WTC11 (cell line): ENCODE data around the gene PHACTR2.

Source experiments
- CBFB ChIP-seq: sonication (generic); formaldehyde crosslinking; IDR thresholded peaks from 2 replicates; pipeline ENCODE4 v1.8.1; 2022; ENCODE audit warnings: mild to moderate bottlenecking, low read depth, missing genetic modification reagents
- CREB1 ChIP-seq: sonication (generic); formaldehyde crosslinking; IDR thresholded peaks from 2 replicates; pipeline ENCODE4 v1.8.0; 2023; ENCODE audit warnings: mild to moderate bottlenecking, missing genetic modification reagents
- FOXK1 ChIP-seq: sonication (generic); formaldehyde crosslinking; IDR thresholded peaks from 2 replicates; pipeline ENCODE4 v1.8.0; 2022; ENCODE audit warnings: mild to moderate bottlenecking, moderate library complexity, missing genetic modification reagents
- GTF2I ChIP-seq: fragments of 250-450 bp; sonication (Bioruptor Pico); conservative IDR thresholded peaks from 2 replicates; pipeline ENCODE4 v1.4.0; 2021; ENCODE audit warnings: mild to moderate bottlenecking
- TF ChIP-seq, protein P1 (sequence below): sonication (generic); formaldehyde crosslinking; IDR thresholded peaks from 2 replicates; pipeline ENCODE4 v1.8.0; 2022; ENCODE audit warnings: missing genetic modification reagents
- TF ChIP-seq, protein P2 (sequence below): fragments of 200-600 bp; IDR thresholded peaks from 2 replicates; pipeline ENCODE4 v1.8.0; 2022; ENCODE audit warnings: antibody characterized with exemption
- TF ChIP-seq, protein P3 (sequence below): sonication (generic); formaldehyde crosslinking; IDR thresholded peaks from 2 replicates; pipeline ENCODE4 v1.8.0; 2022; ENCODE audit warnings: mild to moderate bottlenecking, missing genetic modification reagents
- TF ChIP-seq, protein P4 (sequence below): sonication (generic); formaldehyde crosslinking; IDR thresholded peaks from 2 replicates; pipeline ENCODE4 v1.8.0; 2023; ENCODE audit warnings: mild to moderate bottlenecking, missing genetic modification reagents
- TF ChIP-seq, protein P5 (sequence below): sonication (generic); formaldehyde crosslinking; IDR thresholded peaks from 2 replicates; pipeline ENCODE4 v1.8.1; 2022; ENCODE audit warnings: missing genetic modification reagents, borderline replicate concordance

DNA sequence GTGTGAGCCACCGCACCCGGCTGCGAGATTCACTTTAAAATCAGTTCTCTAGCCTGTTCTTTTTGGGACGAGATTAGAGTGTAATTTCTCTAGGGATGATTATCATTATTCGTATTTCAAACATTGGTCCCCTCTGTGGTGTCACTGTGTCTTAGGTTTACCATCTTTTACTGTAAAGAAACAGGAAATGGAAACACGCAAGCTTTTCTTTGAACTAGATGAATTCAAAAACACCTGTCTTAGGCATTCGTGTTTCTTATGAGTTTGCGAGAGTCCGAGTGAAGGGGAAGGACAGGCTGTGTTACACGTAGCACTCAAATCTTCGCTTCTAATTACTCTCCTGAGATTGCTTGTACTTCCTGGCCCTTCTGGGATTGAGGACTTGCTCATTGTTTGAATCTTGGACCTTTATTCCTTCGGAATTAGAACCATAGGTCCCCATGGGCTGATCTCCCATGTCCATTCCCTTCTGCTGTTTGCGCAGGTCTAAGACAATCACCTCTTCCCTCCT lies 61.6 kb downstream of the PHACTR2 start:
- TF ChIP-seq, protein P1, sequence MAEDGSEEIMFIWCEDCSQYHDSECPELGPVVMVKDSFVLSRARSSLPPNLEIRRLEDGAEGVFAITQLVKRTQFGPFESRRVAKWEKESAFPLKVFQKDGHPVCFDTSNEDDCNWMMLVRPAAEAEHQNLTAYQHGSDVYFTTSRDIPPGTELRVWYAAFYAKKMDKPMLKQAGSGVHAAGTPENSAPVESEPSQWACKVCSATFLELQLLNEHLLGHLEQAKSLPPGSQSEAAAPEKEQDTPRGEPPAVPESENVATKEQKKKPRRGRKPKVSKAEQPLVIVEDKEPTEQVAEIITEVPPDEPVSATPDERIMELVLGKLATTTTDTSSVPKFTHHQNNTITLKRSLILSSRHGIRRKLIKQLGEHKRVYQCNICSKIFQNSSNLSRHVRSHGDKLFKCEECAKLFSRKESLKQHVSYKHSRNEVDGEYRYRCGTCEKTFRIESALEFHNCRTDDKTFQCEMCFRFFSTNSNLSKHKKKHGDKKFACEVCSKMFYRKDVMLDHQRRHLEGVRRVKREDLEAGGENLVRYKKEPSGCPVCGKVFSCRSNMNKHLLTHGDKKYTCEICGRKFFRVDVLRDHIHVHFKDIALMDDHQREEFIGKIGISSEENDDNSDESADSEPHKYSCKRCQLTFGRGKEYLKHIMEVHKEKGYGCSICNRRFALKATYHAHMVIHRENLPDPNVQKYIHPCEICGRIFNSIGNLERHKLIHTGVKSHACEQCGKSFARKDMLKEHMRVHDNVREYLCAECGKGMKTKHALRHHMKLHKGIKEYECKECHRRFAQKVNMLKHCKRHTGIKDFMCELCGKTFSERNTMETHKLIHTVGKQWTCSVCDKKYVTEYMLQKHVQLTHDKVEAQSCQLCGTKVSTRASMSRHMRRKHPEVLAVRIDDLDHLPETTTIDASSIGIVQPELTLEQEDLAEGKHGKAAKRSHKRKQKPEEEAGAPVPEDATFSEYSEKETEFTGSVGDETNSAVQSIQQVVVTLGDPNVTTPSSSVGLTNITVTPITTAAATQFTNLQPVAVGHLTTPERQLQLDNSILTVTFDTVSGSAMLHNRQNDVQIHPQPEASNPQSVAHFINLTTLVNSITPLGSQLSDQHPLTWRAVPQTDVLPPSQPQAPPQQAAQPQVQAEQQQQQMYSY (CRISPR knock-in tag), result no peak
- TF ChIP-seq, protein P2, sequence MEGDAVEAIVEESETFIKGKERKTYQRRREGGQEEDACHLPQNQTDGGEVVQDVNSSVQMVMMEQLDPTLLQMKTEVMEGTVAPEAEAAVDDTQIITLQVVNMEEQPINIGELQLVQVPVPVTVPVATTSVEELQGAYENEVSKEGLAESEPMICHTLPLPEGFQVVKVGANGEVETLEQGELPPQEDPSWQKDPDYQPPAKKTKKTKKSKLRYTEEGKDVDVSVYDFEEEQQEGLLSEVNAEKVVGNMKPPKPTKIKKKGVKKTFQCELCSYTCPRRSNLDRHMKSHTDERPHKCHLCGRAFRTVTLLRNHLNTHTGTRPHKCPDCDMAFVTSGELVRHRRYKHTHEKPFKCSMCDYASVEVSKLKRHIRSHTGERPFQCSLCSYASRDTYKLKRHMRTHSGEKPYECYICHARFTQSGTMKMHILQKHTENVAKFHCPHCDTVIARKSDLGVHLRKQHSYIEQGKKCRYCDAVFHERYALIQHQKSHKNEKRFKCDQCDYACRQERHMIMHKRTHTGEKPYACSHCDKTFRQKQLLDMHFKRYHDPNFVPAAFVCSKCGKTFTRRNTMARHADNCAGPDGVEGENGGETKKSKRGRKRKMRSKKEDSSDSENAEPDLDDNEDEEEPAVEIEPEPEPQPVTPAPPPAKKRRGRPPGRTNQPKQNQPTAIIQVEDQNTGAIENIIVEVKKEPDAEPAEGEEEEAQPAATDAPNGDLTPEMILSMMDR, result no peak
- TF ChIP-seq, protein P3, sequence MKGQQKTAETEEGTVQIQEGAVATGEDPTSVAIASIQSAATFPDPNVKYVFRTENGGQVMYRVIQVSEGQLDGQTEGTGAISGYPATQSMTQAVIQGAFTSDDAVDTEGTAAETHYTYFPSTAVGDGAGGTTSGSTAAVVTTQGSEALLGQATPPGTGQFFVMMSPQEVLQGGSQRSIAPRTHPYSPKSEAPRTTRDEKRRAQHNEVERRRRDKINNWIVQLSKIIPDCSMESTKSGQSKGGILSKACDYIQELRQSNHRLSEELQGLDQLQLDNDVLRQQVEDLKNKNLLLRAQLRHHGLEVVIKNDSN, result no peak
- no peak for TF ChIP-seq FOXK1
- no peak for TF ChIP-seq GTF2I (CRISPR knock-in tag)
- TF ChIP-seq, protein P4, sequence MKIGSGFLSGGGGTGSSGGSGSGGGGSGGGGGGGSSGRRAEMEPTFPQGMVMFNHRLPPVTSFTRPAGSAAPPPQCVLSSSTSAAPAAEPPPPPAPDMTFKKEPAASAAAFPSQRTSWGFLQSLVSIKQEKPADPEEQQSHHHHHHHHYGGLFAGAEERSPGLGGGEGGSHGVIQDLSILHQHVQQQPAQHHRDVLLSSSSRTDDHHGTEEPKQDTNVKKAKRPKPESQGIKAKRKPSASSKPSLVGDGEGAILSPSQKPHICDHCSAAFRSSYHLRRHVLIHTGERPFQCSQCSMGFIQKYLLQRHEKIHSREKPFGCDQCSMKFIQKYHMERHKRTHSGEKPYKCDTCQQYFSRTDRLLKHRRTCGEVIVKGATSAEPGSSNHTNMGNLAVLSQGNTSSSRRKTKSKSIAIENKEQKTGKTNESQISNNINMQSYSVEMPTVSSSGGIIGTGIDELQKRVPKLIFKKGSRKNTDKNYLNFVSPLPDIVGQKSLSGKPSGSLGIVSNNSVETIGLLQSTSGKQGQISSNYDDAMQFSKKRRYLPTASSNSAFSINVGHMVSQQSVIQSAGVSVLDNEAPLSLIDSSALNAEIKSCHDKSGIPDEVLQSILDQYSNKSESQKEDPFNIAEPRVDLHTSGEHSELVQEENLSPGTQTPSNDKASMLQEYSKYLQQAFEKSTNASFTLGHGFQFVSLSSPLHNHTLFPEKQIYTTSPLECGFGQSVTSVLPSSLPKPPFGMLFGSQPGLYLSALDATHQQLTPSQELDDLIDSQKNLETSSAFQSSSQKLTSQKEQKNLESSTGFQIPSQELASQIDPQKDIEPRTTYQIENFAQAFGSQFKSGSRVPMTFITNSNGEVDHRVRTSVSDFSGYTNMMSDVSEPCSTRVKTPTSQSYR, result no peak
- no peak for TF ChIP-seq CBFB (CRISPR knock-in tag)
- TF ChIP-seq, protein P5, sequence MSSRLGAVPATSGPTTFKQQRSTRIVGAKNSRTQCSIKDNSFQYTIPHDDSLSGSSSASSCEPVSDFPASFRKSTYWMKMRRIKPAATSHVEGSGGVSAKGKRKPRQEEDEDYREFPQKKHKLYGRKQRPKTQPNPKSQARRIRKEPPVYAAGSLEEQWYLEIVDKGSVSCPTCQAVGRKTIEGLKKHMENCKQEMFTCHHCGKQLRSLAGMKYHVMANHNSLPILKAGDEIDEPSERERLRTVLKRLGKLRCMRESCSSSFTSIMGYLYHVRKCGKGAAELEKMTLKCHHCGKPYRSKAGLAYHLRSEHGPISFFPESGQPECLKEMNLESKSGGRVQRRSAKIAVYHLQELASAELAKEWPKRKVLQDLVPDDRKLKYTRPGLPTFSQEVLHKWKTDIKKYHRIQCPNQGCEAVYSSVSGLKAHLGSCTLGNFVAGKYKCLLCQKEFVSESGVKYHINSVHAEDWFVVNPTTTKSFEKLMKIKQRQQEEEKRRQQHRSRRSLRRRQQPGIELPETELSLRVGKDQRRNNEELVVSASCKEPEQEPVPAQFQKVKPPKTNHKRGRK (CRISPR knock-in tag), result no peak
- TF ChIP-seq CREB1 (CRISPR knock-in tag), result no peak
